Right ventricle myocardium superior (tissue), 1 donor: ENCODE results near the gene DNAH2. TPM values are rescaled to one million over a fixed set of nuclear protein-coding genes. Genes with fewer than 3 reads are reported as not detected.

ENCODE experiments used
- ATAC-seq: fragments of 200-7000 bp; cut with Tn5 transposase; one replicate; pipeline ENCODE4 v1.9.1; 2020; ENCODE audit warnings: mild to moderate bottlenecking; ENCODE audit not compliant: poor library complexity
- DNase-seq: peaks from one replicate; pipeline ENCODE4 v3.0.0-alpha.2; 2020
- intact Hi-C: fragments of 100-400 bp; cut with DNase I; formaldehyde crosslinking; loops from one replicate; pipeline ENCODE4 v1.11.2; 2022
- total RNA-seq: library from RNA; stranded (reverse); fragmentation: NEBNext Ultra II Directional; extraction: Animal tissue kit (Norgen Biotek cat#: 25700); gene quantifications from one replicate; pipeline ENCODE4 v1.2.1, GENCODE V29; 2021
- donor health status: DM: no; HTN: yes; CAD: no; lungs with severe emphysema.

DNAH2 gene
- total RNA-seq, 1 donor from 2014 or later: not detected

DNA sequence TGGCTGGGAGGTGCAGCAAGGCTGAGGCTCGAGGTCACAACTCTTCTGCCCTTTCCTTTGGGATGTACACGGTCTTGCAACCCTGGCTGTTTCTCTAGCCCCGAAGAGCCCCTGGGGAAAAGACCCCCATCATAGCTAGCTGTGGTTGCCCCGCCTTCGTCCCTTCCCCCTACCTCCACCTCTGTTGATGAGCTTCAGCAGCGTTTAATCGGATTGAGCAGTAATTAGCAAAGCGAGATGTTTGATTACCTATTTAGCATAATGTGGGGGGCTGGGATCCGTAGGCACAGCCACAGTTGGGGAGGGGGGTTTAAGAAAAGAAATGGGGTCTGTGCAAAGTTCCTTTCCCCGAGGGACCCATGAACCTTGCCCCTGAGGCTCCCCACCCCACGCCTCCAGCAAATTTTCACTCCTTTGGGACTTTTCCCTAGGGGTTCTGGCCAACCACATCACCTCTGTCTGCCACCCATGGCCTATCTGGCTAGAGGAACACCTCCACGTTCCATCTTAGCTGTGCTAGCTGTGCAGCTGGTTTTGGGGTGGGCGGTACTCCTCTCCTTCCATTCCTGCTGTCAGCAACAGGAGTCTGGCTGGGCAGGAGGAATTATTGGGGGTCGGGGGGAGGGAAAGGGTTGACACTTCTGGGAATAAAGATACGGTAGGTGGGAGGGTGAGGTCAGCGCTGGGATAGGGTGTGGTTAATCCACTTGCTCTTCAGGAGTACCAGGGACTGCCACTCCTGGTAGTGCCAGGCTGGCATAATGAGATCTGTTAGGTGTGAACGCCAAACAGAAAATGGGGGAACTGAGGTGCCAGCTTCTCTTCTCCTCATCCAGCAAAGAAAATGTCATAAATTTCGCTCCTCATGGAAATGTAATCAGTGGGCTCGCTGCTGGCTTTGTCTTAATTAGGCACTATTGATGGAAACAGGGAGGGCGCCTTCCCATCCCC lies 1.3 kb upstream of the DNAH2 start:
- DNase-seq (no peak), ATAC-seq (no peak)
- intact Hi-C loops: no loop called here

DNA sequence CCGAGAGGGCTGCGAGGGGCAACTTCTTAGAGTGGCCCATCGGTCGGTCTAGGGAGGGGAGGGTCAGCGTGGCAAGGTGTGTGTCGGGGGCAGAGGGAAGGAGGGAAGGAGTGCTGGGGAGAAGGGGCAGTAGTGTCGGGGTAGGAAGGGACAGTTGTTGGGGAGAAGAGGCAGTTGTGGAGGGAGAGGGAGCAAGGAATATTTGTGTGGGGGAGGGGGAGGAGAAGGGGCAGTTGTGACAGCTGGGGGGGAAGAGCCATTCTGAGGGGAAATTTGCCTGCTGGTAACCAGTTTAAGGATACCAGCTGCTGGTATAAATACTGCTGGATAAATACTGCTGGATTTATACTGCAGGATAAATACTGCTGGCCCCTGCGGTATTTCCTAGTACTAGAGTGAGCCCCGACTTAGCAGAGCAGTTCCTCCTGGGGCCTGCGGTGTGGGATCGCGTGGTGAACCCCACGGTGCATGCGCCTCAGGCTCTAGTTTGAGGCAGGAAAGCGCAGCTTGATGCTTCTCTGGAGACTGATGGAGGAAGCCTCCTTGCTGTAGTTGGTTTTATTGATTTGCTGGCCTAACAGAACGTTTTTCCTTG lies 309 bp downstream of the DNAH2 start:
- intact Hi-C loops: no loop called here
- ATAC-seq: peak; percentile 19
- no peak for DNase-seq

DNA sequence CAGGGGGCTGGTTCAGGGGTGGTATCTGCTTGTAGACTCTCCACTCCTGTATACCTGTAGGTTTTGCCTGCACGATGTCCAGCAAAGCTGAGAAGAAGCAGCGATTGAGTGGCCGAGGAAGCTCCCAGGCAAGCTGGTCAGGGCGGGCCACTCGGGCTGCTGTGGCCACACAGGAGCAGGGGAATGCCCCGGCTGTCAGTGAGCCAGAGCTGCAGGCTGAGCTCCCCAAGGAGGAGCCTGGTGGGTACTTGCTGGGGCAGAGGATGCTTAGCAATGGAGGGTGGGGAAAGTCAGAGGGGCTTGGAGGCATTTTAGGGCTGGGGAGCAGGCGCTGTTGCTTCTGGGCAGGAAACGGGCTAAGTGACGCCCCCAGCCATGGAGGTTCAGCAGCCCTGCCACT lies 2.1 kb downstream of the DNAH2 start:
- ATAC-seq: no peak
- intact Hi-C loops: no loop called here
- no peak for DNase-seq

- no peak for ATAC-seq
- intact Hi-C loops: no loop called here
- DNase-seq: no peak
Observed at GRCh38 chr17:7720125-7720524, 2.6 kb downstream of the DNAH2 start.

- DNase-seq (no peak), ATAC-seq (no peak)
- intact Hi-C loops: no loop called here
Observed at GRCh38 chr17:7721612-7722011, 4.1 kb downstream of the DNAH2 start.

GRCh38 chr17:7727886-7728285 lies 10.3 kb downstream of the DNAH2 start:
- ATAC-seq: no peak
- no peak for DNase-seq
- intact Hi-C loops: no loop called here

DNA sequence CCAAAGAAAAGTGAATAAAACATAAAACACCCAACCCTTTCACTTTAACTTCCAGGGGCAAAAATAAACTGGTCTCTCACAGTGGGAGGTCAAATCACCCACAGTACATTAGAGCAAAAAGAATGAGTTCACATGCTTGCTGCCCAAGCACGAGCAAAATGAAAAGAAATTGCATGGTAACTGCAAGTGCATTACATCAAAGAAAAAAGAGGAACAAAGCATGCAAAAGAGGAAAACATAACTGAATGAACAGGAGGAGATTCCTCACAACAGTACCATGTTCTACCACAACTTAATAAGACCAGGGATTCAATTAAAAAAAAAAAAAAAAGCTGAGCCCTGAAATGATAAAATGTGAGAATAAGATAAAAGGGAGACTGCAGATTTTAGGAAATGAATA lies 12.3 kb downstream of the DNAH2 start:
- DNase-seq (no peak), ATAC-seq (no peak)
- intact Hi-C loops: no loop called here

DNA sequence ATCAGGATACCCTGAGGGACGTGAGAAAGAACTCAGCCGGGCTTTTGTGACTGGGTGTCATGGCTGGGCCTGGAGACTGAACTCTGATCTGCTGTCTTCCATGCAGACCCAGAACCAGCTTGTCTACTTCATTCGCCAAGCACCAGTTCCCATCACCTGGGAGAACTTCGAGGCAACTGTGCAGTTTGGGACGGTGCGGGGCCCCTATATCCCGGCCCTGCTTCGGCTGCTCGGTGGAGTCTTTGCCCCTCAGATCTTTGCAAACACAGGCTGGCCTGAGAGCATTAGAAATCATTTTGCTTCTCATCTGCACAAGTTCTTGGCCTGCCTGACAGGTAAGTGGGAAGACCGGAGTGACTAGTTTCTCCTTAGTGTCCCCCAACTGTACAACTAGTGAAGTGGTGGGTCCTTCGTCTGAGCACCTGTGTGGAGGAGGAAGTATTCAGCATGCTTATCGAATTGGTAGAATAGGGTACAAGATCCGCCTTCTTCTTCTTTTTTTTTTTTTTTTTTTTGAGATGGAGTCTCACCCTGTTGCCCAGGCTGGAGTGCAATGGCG lies 15.5 kb downstream of the DNAH2 start:
- DNase-seq (no peak), ATAC-seq (no peak)
- intact Hi-C loops: no loop called here

GRCh38 chr17:7737601-7738000 lies 20.1 kb downstream of the DNAH2 start:
- intact Hi-C loops: no loop called here
- DNase-seq (no peak), ATAC-seq (no peak)

- intact Hi-C loops: loop anchor here (10.0 kb wide), 1 partner anchor 255 kb away; no protein-coding TSS in a partner anchor
- DNase-seq: no peak
- no peak for ATAC-seq
Observed at GRCh38 chr17:7739746-7740145, 22.2 kb downstream of the DNAH2 start.

GRCh38 chr17:7740481-7741001 lies 23.0 kb downstream of the DNAH2 start:
- intact Hi-C loops: loop anchor here (10.0 kb wide), 1 partner anchor 254 kb away; no protein-coding TSS in a partner anchor
- no peak for ATAC-seq
- peak; percentile 53 for DNase-seq

- no peak for ATAC-seq
- intact Hi-C loops: loop anchor here (10.0 kb wide), 1 partner anchor 252 kb away; no protein-coding TSS in a partner anchor
Observed at GRCh38 chr17:7742729-7743128, 25.2 kb downstream of the DNAH2 start.

GRCh38 chr17:7744416-7744815 lies 26.9 kb downstream of the DNAH2 start:
- ATAC-seq: no peak
- DNase-seq: no peak
- intact Hi-C loops: loop anchor here (10.0 kb wide), 1 partner anchor 250 kb away; no protein-coding TSS in a partner anchor

More at GRCh38 chr17:7742729-7743128, 25.2 kb downstream of the DNAH2 start:
- no peak for DNase-seq

GRCh38 chr17:7745748-7746470 lies 28.4 kb downstream of the DNAH2 start:
- intact Hi-C loops: loop anchor here (10.0 kb wide), 1 partner anchor 249 kb away; no protein-coding TSS in a partner anchor
- DNase-seq (no peak), ATAC-seq (no peak)

- DNase-seq: no peak
- no peak for ATAC-seq
- intact Hi-C loops: loop anchor here (10.0 kb wide), 1 partner anchor 247 kb away; no protein-coding TSS in a partner anchor
Observed at GRCh38 chr17:7747635-7748071, 30.1 kb downstream of the DNAH2 start.

- ATAC-seq (peak; percentile 49), DNase-seq (no peak)
- intact Hi-C loops: loop anchor here (10.0 kb wide), 1 partner anchor 247 kb away; no protein-coding TSS in a partner anchor
Observed at GRCh38 chr17:7748076-7748775, 30.7 kb downstream of the DNAH2 start.

GRCh38 chr17:7750321-7750821 lies 32.8 kb downstream of the DNAH2 start:
- intact Hi-C loops: no loop called here
- ATAC-seq (no peak), DNase-seq (no peak)

DNA sequence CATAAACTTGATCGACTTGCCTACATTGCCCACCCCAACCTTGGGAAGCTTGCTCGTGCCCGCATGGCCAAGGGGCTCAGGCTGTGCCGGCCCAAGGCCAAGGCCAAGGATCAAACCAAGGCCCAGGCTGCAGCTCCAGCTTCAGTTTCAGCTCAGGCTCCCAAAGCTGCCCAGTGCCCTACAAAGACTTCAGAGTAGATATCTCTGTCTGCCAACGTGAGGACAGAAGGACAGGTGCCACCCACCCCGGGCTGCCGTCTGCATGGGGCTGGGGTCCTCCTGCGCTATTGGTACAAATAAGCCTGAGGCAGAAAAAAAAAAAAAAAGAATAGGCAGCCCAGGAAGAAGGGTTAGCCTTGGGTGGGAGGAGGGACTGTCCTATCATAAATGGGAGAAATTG lies 37.1 kb downstream of the DNAH2 start:
- ATAC-seq (no peak), DNase-seq (no peak)
- intact Hi-C loops: no loop called here
